ENCODE data around the gene LTBP3. TPM values are rescaled to one million over a fixed set of nuclear protein-coding genes. Genes with fewer than 3 reads are reported as not detected.

The LTBP3 gene
- total and polyA plus RNA-seq, 2 of the 13 experiments (the other 11 are each of a cell fraction or from before 2014, with no cell fraction given): 12.2 to 68.1 TPM

- TF ChIP-seq ARID3A (IDR thresholded peaks at IDR 0.05; ENCODE audit: low read depth, low read length): no peak
- TF ChIP-seq HMGXB4 (CRISPR knock-in tag; IDR thresholded peaks at IDR 0.05; ENCODE audit: borderline replicate concordance in 1 of 2, low read depth in 1 of 2): no peak
- no peak for TF ChIP-seq ZNF792 (CRISPR knock-in tag; IDR thresholded peaks at IDR 0.05)
- TF ChIP-seq EZH2 (conservative IDR thresholded peaks at IDR 0.05; ENCODE audit: low read depth, low read length): no peak
- no peak for TF ChIP-seq MTF2 (CRISPR knock-in tag; IDR thresholded peaks at IDR 0.05; ENCODE audit: borderline replicate concordance)
- no peak for TF ChIP-seq ZBTB44 (CRISPR knock-in tag; IDR thresholded peaks at IDR 0.05)
- no peak for TF ChIP-seq MYC (CRISPR knock-in tag; IDR thresholded peaks at IDR 0.05; ENCODE audit: borderline replicate concordance)
- TF ChIP-seq ZNF333 (CRISPR knock-in tag; IDR thresholded peaks at IDR 0.05; ENCODE audit: borderline replicate concordance): no peak
- peak; percentile 76 for TF ChIP-seq FOSL2 (CRISPR knock-in tag; IDR thresholded peaks at IDR 0.05)
- TF ChIP-seq GMEB1 (CRISPR knock-in tag; IDR thresholded peaks at IDR 0.05; ENCODE audit: borderline replicate concordance): no peak
- TF ChIP-seq CENPBD1 (CRISPR knock-in tag; IDR thresholded peaks at IDR 0.05; ENCODE audit: borderline replicate concordance, low read depth): no peak
- no peak for TF ChIP-seq REST (IDR thresholded peaks at IDR 0.05; ENCODE audit: borderline replicate concordance in 1 of 2, low read depth in 1 of 2, low read length in 2 of 2)
- TF ChIP-seq ADNP (CRISPR knock-in tag; IDR thresholded peaks at IDR 0.05): no peak
- TF ChIP-seq ZNF879 (CRISPR knock-in tag; IDR thresholded peaks at IDR 0.05): no peak
- no peak for TF ChIP-seq ZNF839 (CRISPR knock-in tag; IDR thresholded peaks at IDR 0.05; ENCODE audit: borderline replicate concordance)
- no peak for TF ChIP-seq PPARG (CRISPR knock-in tag; conservative IDR thresholded peaks at IDR 0.05)
Measured at GRCh38 chr11:65576867-65577755, 19.0 kb upstream of the LTBP3 start (continued).
